Upper lobe of left lung (tissue), 6 donors: ENCODE data around the gene TAS2R60. TPM values are rescaled to one million over a fixed set of nuclear protein-coding genes. Genes with fewer than 3 reads are reported as not detected.

Source experiments
- ATAC-seq, 2 donors: fragments of 200-7000 bp; cut with Tn5 transposase; one replicate each; pipeline ENCODE4 v1.9.1; 2022; ENCODE audit warnings: mild to moderate bottlenecking in 2 of 2, moderate library complexity in 2 of 2; ENCODE audit not compliant: low FRiP score in 2 of 2
- DNase-seq, 2 donors: peaks; one replicate each; pipeline ENCODE4 v3.0.0-alpha.2; 2019 to 2020
- H3K27ac ChIP-seq, 4 donors: fragments of 200-600 bp; sonication (generic); one replicate each; pipeline ENCODE4 v1.5.1; 2016 to 2019
- H3K27me3 ChIP-seq, 4 donors: fragments of 200-600 bp; sonication (generic); one replicate each; pipeline ENCODE4 v1.5.1; 2017 to 2019
- H3K36me3 ChIP-seq, 4 donors: fragments of 200-600 bp; sonication (generic); one replicate each; pipeline ENCODE4 v1.5.1; 2016 to 2019
- H3K4me1 ChIP-seq, 4 donors: fragments of 200-600 bp; sonication (generic); one replicate each; pipeline ENCODE4 v1.5.1; 2018 to 2019
- H3K4me3 ChIP-seq, 4 donors: fragments of 200-600 bp; sonication (generic); one replicate each; pipeline ENCODE4 v1.5.1; 2017 to 2019; ENCODE audit warnings: mild to moderate bottlenecking in 2 of 4, moderate library complexity in 1 of 4
- H3K9me3 ChIP-seq, 4 donors: fragments of 200-600 bp; sonication (generic); one replicate each; pipeline ENCODE4 v1.5.1; 2018 to 2019
- EP300 ChIP-seq, 4 donors: sonication (generic); formaldehyde crosslinking; IDR thresholded peaks; one replicate each; pipeline ENCODE4 v1.5.1; 2017; ENCODE audit warnings: antibody characterized with exemption in 4 of 4, control low read depth in 2 of 4
- POLR2A ChIP-seq, 4 donors: fragments of 450-650 bp; IDR thresholded peaks; one replicate each; pipeline ENCODE4 v1.5.1; 2016 to 2017; ENCODE audit warnings: antibody characterized with exemption in 4 of 4, mild to moderate bottlenecking in 2 of 4
- POLR2AphosphoS5 ChIP-seq, 2 donors: sonication (generic); formaldehyde crosslinking; IDR thresholded peaks; one replicate each; pipeline ENCODE4 v1.5.1; 2017; ENCODE audit warnings: antibody characterized with exemption in 2 of 2
- WGBS, 2 donors: methylation state at CpG; one replicate each; pipeline ENCODE4 v1.1.5; 2017 to 2018; 5-methylcytosine and 5-hydroxymethylcytosine counted together
- total RNA-seq, 6 donors: library from RNA; depleted of rRNA in 4 of 6; stranded (reverse); fragments of >200 nt in 4 of 6; gene quantifications; one replicate each; pipeline versions ENCODE4 v1.1.0 to v1.2.1, GENCODE V29; 2016 to 2021
- TF ChIP-seq, protein P1 (sequence below), 6 experiments: fragments of 450-650 bp in 4 of 6; fragments of 200-600 bp in 2 of 6; sonication (generic) in 2 of 6; IDR thresholded peaks; one replicate each; pipeline ENCODE4 v1.5.1; 2016 to 2019; ENCODE audit warnings: antibody characterized with exemption in 6 of 6
- donor health status: DM: no; HTN: no; CAD: no; lungs with moderate emphysema.
- donor health status: DM: no; HTN: yes; CAD: no; lungs with severe emphysema.

Gene TAS2R60
- total RNA-seq, 6 donors from 2014 or later: 0.83 to 3.1 (median 1.2) TPM; not detected in 3

GRCh38 chr7:143487566-143487965 lies 44.3 kb downstream of the TAS2R60 start:
- Histone ChIP-seq H3K4me1 (peaks cover 0 to 17% (median 12%) of the 10 kb centered on the region in 4 donors), H3K4me3 (no peak overlapping the region), H3K27me3 (no peaks in the 10 kb centered on the region), H3K36me3 (no peaks in the 10 kb centered on the region), H3K9me3 (no peaks in the 10 kb centered on the region), H3K27ac (peak overlapping the region; percentile 57 to 77 (median 70))
- TF ChIP-seq POLR2A (IDR thresholded peaks at IDR 0.05) (peak in 1 of 4 donors; percentile 48), EP300 (IDR thresholded peaks at IDR 0.05) (no peak), POLR2AphosphoS5 (IDR thresholded peaks at IDR 0.05) (peak; percentile 27 to 57)
- TF ChIP-seq, protein P1, sequence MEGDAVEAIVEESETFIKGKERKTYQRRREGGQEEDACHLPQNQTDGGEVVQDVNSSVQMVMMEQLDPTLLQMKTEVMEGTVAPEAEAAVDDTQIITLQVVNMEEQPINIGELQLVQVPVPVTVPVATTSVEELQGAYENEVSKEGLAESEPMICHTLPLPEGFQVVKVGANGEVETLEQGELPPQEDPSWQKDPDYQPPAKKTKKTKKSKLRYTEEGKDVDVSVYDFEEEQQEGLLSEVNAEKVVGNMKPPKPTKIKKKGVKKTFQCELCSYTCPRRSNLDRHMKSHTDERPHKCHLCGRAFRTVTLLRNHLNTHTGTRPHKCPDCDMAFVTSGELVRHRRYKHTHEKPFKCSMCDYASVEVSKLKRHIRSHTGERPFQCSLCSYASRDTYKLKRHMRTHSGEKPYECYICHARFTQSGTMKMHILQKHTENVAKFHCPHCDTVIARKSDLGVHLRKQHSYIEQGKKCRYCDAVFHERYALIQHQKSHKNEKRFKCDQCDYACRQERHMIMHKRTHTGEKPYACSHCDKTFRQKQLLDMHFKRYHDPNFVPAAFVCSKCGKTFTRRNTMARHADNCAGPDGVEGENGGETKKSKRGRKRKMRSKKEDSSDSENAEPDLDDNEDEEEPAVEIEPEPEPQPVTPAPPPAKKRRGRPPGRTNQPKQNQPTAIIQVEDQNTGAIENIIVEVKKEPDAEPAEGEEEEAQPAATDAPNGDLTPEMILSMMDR (IDR thresholded peaks at IDR 0.05): no peak
- DNase-seq (peak in 1 of 2 donors; percentile 66), ATAC-seq (peak; percentile 44 to 63)
- WGBS, 2 donors: 38 to 42% methylated on average over 4 to 5 of the region's 5 CpGs

DNA sequence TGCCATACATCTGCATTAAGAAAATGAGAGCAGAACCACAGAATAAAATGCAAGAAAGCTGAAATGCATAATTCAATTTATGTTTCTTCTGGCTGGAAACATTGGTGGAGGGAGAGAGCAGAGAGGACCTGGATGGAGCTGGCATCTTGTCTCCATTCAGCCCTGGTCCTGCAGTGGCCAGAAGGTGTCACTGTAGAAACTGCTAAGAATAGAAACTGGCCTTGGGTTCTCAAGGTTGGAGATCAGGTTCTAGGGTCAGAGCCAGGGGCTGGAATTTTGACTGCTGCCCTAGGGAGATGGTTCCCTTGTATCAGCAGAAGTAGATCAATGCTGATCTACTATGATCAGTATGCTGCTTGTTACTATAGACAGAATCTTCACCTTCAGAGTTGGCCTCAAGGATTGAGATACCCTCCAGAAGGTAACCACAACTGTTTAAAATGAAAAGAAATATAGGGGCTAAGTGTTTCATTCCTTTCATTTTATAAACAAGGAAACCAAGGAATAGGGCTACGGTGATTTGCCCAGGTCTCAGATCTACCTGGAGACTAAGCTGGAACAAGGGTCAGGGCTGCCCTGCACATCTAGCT lies 47.6 kb downstream of the TAS2R60 start:
- TF ChIP-seq EP300 (IDR thresholded peaks at IDR 0.05) (no peak), POLR2AphosphoS5 (IDR thresholded peaks at IDR 0.05) (no peak), POLR2A (IDR thresholded peaks at IDR 0.05) (no peak)
- TF ChIP-seq, protein P1 (IDR thresholded peaks at IDR 0.05): peak in 3 of 6 experiments; percentile 14 to 20 (median 19)
- Histone ChIP-seq H3K27ac (no peak overlapping the region), H3K9me3 (no peaks in the 10 kb centered on the region), H3K4me3 (no peak overlapping the region), H3K36me3 (no peaks in the 10 kb centered on the region), H3K27me3 (no peaks in the 10 kb centered on the region), H3K4me1 (peaks cover 0 to 19% (median 10%) of the 10 kb centered on the region in 4 donors)
- DNase-seq (peak in 1 of 2 donors; percentile 28), ATAC-seq (peak in 1 of 2 donors; percentile 54)
- WGBS, 2 donors: 84 to 90% methylated on average over 1 of the region's 1 CpG

DNA sequence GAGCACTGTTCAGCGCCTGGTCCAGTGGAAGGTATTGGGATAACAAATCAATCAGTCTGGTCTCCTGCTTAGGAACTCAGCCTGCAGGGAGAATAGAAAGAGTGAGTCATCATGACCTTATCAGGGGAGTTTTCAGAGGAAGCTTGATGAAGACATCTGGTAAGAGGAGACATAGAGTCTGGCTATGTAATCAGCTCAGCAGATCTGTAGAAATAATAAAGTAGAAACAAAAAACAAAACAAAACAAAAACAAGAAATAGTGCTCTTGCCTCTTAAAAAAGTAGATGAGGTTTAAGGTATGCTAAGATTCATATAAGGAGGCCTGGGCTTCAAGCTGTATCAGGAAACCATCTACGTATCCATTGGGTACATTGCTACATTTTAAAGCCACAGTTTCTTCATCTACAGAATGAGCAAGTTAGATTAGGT lies 48.8 kb downstream of the TAS2R60 start:
- peak in 1 of 2 donors; percentile 75 for ATAC-seq
- TF ChIP-seq POLR2A (IDR thresholded peaks at IDR 0.05): no peak
- TF ChIP-seq EP300 (IDR thresholded peaks at IDR 0.05): peak in 1 of 4 donors; percentile 25
- TF ChIP-seq, protein P1 (IDR thresholded peaks at IDR 0.05): no peak
- Histone ChIP-seq H3K27me3 (no peaks in the 10 kb centered on the region), H3K9me3 (no peaks in the 10 kb centered on the region), H3K4me3 (no peak overlapping the region), H3K4me1 (peaks cover 0 to 15% (median 6%) of the 10 kb centered on the region in 4 donors), H3K27ac (peak overlapping the region in 3 of 4 donors; percentile 33 to 57 (median 40)), H3K36me3 (no peaks in the 10 kb centered on the region)
- no peak for DNase-seq
- WGBS, 2 donors: 75% methylated on average over 2 of the region's 2 CpGs

DNA sequence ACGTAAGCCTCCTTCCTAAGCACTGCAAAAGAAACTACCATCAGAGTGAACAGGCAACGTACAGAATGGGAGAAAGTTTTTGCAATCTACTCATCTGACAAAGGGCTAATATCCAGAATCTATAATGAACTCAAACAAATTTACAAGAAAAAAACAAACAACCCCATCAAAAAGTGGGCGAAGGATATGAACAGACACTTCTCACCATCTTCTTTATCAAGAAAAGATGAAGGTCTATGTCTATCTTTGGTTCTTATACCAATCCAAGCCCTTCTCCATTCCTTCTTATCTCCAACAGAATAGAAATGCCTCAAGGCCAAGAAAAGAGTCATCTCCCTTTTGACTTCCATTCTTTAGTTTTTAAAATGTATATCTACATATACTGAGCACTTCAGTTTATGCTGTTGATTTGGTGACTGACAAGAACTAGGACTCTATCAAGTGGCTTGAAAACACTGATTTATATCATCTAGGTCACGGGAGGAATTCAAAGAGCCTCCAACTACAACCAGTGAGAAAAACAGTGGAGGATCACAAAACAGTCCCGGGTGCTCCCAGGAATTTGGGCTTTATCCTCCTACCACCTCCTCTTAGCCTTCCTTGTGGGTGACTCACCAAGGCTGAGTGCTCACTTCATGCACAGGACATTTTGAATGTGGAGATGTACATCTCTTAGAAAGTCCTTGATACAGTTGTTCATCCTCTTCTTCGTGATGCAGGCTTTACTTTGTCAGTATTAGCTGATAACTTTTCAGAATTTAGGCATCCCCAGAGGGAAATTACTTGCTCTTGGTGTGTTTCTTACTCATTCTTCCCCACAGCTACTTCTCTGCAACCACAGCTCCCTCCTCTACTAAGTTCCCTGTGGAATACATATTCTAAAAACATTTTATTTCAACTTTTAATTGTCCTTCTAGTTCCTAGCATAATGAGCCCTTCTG lies 49.8 kb downstream of the TAS2R60 start:
- Histone ChIP-seq H3K27me3 (no peaks in the 10 kb centered on the region), H3K4me1 (peaks cover 0 to 13% (median 6%) of the 10 kb centered on the region in 4 donors), H3K9me3 (no peaks in the 10 kb centered on the region), H3K4me3 (no peak overlapping the region), H3K36me3 (no peaks in the 10 kb centered on the region), H3K27ac (peak overlapping the region in 1 of 4 donors; percentile 57)
- 77 to 89% methylated on average over 6 of the region's 6 CpGs for WGBS, 2 donors
- DNase-seq (no peak), ATAC-seq (peak in 1 of 2 donors; percentile 57)
- no peak for TF ChIP-seq EP300 (IDR thresholded peaks at IDR 0.05)
- TF ChIP-seq POLR2AphosphoS5 (IDR thresholded peaks at IDR 0.05): no peak

DNA sequence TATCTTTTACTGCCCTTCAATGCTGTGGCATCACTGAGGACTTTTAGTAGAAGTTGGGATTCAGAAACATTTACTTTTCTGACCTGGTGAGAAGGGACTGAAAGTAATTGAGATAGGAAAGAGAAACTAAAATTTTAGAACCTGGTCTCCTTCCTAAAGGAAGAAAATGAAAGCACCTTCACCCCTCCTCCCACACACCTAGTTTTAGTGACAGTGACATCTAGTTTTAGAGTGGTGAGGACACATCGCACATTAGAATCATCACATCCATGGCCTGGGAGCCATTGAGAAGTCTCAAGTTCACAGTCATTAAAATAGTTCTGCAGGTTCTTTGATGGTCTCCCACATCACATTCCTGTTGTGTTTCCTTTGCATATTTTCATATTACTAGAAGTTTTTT lies 50.5 kb downstream of the TAS2R60 start:
- Histone ChIP-seq H3K36me3 (no peaks in the 10 kb centered on the region), H3K4me1 (peaks cover 0 to 18% (median 8%) of the 10 kb centered on the region in 4 donors), H3K27ac (no peak overlapping the region), H3K9me3 (no peaks in the 10 kb centered on the region), H3K27me3 (no peaks in the 10 kb centered on the region), H3K4me3 (no peak overlapping the region)
- WGBS, 2 donors: 86 to 89% methylated on average over 1 of the region's 1 CpG
- DNase-seq: no peak
- no peak for TF ChIP-seq POLR2AphosphoS5 (IDR thresholded peaks at IDR 0.05)
- no peak for TF ChIP-seq POLR2A (IDR thresholded peaks at IDR 0.05)
- no peak for TF ChIP-seq EP300 (IDR thresholded peaks at IDR 0.05)
- TF ChIP-seq, protein P1 (IDR thresholded peaks at IDR 0.05): no peak
- no peak for ATAC-seq
